Panc1 (cell line): Measurements from ENCODE around the gene SNUPN. TPM values are rescaled to one million over a fixed set of nuclear protein-coding genes. Genes with fewer than 3 reads are reported as not detected.

Source experiments
- ATAC-seq: fragments of 200-7000 bp; cut with Tn5 transposase; 2 replicates; pipeline ENCODE4 v1.9.1; 2020; ENCODE audit warnings: mild to moderate bottlenecking, moderate library complexity
- BruUV-seq: library from RNA; stranded (reverse); fragments of 400-500 nt; replicated peaks from 2 replicates; lab custom pipeline; 2021; lab: Mats Ljungman, UMichigan
- CTCF ChIA-PET: fragments of 300-600 bp; sonication (Branson Sonifier 250); formaldehyde crosslinking; loops from one replicate; lab custom pipeline; 2022; ENCODE audit warnings: antibody characterized with exemption; lab: Charles Lee
- POLR2A ChIA-PET: fragments of 300-600 bp; sonication (Branson Sonifier 250); formaldehyde crosslinking; loops from one replicate; lab custom pipeline; 2022; ENCODE audit warnings: antibody characterized with exemption; lab: Charles Lee
- DNase-seq: peaks from one replicate; pipeline ENCODE4 v3.0.0-alpha.2; 2010; ENCODE audit warnings: low read depth, low spot score
- H3K27ac ChIP-seq: 2 replicates; pipeline ENCODE4 v1.5.1; 2011; ENCODE audit warnings: mild to moderate bottlenecking, low read length, inconsistent platforms
- H3K27me3 ChIP-seq: fragments of 200-500 bp; sonication (Bioruptor generic); 2 replicates; pipeline ENCODE4 v1.6.0; 2014; ENCODE audit warnings: low read length, inconsistent platforms; ENCODE audit not compliant: control insufficient read depth, insufficient read depth
- H3K36me3 ChIP-seq: fragments of 200-500 bp; sonication (Bioruptor generic); 2 replicates; pipeline ENCODE4 v1.5.1; 2014; ENCODE audit warnings: inconsistent platforms, mild to moderate bottlenecking, low read length, moderate library complexity; ENCODE audit not compliant: control insufficient read depth, insufficient read depth
- H3K4me1 ChIP-seq: 2 replicates; pipeline ENCODE4 v1.5.1; 2011; ENCODE audit warnings: inconsistent platforms, mild to moderate bottlenecking, low read length, moderate library complexity; ENCODE audit not compliant: control insufficient read depth, insufficient read depth
- H3K4me3 ChIP-seq, 2 experiments: 2 replicates each; pipeline ENCODE4 v1.5.1; 2011 to 2012; ENCODE audit warnings: low read depth in 2 of 2, low read length in 2 of 2, mild to moderate bottlenecking in 2 of 2, inconsistent platforms in 1 of 2, moderate library complexity in 1 of 2
- H3K9me3 ChIP-seq: fragments of 200-500 bp; sonication (Bioruptor generic); 2 replicates; pipeline ENCODE4 v1.5.1; 2014; ENCODE audit warnings: low read depth, mild to moderate bottlenecking, inconsistent platforms, low read length, moderate library complexity; ENCODE audit not compliant: control insufficient read depth, insufficient read depth
- CTCF ChIP-seq: fragments of 450-650 bp; IDR thresholded peaks from 2 replicates; pipeline ENCODE4 v1.5.1; 2017; ENCODE audit warnings: mild to moderate bottlenecking
- POLR2AphosphoS5 ChIP-seq: IDR thresholded peaks from 2 replicates; pipeline ENCODE4 v1.6.1; 2012; ENCODE audit warnings: mild to moderate bottlenecking, low read depth, low read length, moderate library complexity
- REST ChIP-seq, 2 experiments: IDR thresholded peaks; 2 replicates each; pipeline ENCODE4 v1.6.1; 2011 to 2012; ENCODE audit warnings: low read depth in 2 of 2, control low read depth in 1 of 2, low read length in 1 of 2, mild to moderate bottlenecking in 1 of 2, moderate library complexity in 1 of 2; ENCODE audit not compliant: insufficient read depth in 1 of 2
- SIN3A ChIP-seq: IDR thresholded peaks from 2 replicates; pipeline ENCODE4 v1.6.1; 2012; ENCODE audit warnings: low read depth, mild to moderate bottlenecking, low read length, moderate library complexity, borderline replicate concordance; ENCODE audit not compliant: insufficient read depth
- TCF7L2 ChIP-seq: IDR thresholded peaks from 2 replicates; pipeline ENCODE4 v1.6.1; 2011; ENCODE audit warnings: mild to moderate bottlenecking, low read depth, low read length, inconsistent platforms
- in situ Hi-C: cut with HindIII; loops from 2 replicates; pipeline ENCODE4 v1.10.0; 2016; ENCODE audit warnings: low sequenced_read_pairs, low pct_unique_long_range_greater_than_20kb
- intact Hi-C: fragments of 100-400 bp; cut with micrococcal nuclease; formaldehyde crosslinking; loops from one replicate; pipeline ENCODE4 v1.10.0; 2022; ENCODE audit not compliant: unreplicated experiment
- total RNA-seq: library from RNA; stranded (reverse); gene quantifications from one replicate; pipeline ENCODE4 v1.2.1, GENCODE V29; 2021; ENCODE audit not compliant: unreplicated experiment

The SNUPN gene
- total RNA-seq, 1 experiment from 2014 or later: 52.1 TPM

- POLR2A ChIA-PET: no interaction called here
- Histone ChIP-seq H3K36me3 (no peaks in the 10 kb centered on the region), H3K27ac (peak overlapping the region; percentile 81), H3K4me1 (peaks cover 31% of the 10 kb centered on the region), H3K4me3 (peak overlapping the region; percentile 76 to 80), H3K9me3 (no peaks in the 10 kb centered on the region), H3K27me3 (no peaks in the 10 kb centered on the region)
- DNase-seq (no peak), ATAC-seq (no peak)
- intact Hi-C loops: no loop called here
- no TSS peak for BruUV-seq
- TF ChIP-seq SIN3A (no peak), TCF7L2 (no peak), CTCF (no peak), REST (IDR thresholded peaks at IDR 0.05; ENCODE audit: insufficient read depth in 1 of 2, low read depth in 2 of 2, low read length in 1 of 2) (no peak), POLR2AphosphoS5 (no peak)
- in situ Hi-C loops: no loop called here
- CTCF ChIA-PET: interaction anchor here (0.5 to 0.6 kb wide), 2 partner anchors 8 to 80 kb away, joined by 3 to 6 read pairs; no protein-coding TSS in a partner anchor
Observed at GRCh38 chr15:75649045-75649761, 23.7 kb upstream of the SNUPN start.

- Histone ChIP-seq H3K9me3 (no peaks in the 10 kb centered on the region), H3K27me3 (no peaks in the 10 kb centered on the region), H3K27ac (peak overlapping the region; percentile 81), H3K36me3 (no peaks in the 10 kb centered on the region), H3K4me1 (peaks cover 31% of the 10 kb centered on the region), H3K4me3 (peak overlapping the region; percentile 76 to 80)
- intact Hi-C loops: no loop called here
- ChIA-PET POLR2A (interaction anchor here (0.5 kb wide), 1 partner anchor 193 kb away, joined by 6 read pairs; no protein-coding TSS in a partner anchor), CTCF (interaction anchor here (0.5 to 1.4 kb wide), 7 partner anchors 8 to 280 kb away, joined by 3 to 14 read pairs (median 9); partner anchors contain the start of genes MAN2C1 and PTPN9)
- TSS peak; percentile 70 for BruUV-seq
- TF ChIP-seq SIN3A (0 out of 2 replicates have a peak, but pooled peaks have one; percentile 18), POLR2AphosphoS5 (no peak)
- in situ Hi-C loops: no loop called here
- DNase-seq: no peak
- ATAC-seq: peak; percentile 26
Observed at GRCh38 chr15:75648156-75649000, 22.9 kb upstream of the SNUPN start.
